GM18508 (cell line): Measurements from ENCODE around the gene CXXC5.

Experiments used
- ATAC-seq: cut with Tn5 transposase; IDR thresholded peaks from one replicate; pipeline ENCODE4 v1.9.1; 2021; ENCODE audit warnings: moderate number of reproducible peaks; ENCODE audit not compliant: insufficient read depth, unreplicated experiment

The CXXC5 gene

GRCh38 chr5:139678751-139679750 is 30.9 kb downstream of the CXXC5 start:
- ATAC-seq = no peak

GRCh38 chr5:139680368-139681111 is 32.4 kb downstream of the CXXC5 start:
- ATAC-seq = no peak

GRCh38 chr5:139681112-139681458 is 32.9 kb downstream of the CXXC5 start:
- no peak for ATAC-seq

- no peak for ATAC-seq
These were observed 33.3 kb downstream of the CXXC5 start for GRCh38 chr5:139681466-139681865.

- ATAC-seq = no peak
These were observed 34.1 kb downstream of the CXXC5 start for GRCh38 chr5:139682016-139682975.

GRCh38 chr5:139683295-139684271 is 35.4 kb downstream of the CXXC5 start:
- no peak for ATAC-seq

DNA sequence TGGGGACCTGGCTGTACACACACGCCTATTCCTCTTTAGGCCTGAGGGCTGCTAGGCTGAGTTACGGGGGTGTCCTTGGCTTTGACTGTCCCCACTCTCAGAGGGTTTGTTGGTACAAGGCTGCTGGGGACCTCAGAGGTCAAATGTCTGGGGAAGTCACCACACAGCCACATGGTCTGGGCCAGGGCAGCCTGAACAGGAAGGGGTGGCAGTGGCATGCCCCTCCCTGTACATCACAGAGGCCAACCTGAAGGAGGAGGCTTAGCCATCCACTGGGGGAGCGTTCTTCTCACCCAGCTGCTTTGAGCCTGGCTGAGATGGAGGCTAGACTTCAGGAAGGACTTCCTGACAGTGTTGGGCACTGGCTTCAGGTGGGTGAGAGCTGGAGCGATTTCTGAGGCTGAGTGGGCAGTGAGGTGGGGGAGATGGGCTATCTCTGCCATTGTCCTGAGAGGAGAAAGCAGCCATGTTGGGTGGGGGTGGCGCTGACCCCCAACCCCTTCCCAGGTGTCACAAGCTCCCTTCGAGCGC is 36.3 kb downstream of the CXXC5 start:
- ATAC-seq = no peak

GRCh38 chr5:139684881-139685749 is 37.0 kb downstream of the CXXC5 start:
- no peak for ATAC-seq

DNA sequence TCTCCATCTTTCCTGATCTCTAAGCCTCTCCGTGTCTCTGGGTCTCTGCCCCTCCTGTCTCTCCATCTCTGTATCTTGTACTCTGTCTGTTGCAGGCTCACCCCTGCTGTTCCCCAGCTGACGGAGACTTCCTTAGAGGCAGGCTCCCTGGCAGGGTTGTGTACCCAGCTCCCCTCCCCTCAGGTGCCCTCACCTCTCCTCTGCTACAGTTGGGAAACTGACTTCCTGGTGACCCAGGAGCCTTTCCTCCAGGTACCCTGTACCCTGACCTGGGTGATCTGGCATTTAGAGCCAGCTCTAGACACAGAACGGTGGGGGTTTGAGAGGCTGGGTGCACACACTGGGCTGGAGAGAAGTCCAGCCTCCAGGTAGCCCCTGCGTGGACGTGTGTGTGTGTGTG is 37.7 kb downstream of the CXXC5 start:
- ATAC-seq = no peak

DNA sequence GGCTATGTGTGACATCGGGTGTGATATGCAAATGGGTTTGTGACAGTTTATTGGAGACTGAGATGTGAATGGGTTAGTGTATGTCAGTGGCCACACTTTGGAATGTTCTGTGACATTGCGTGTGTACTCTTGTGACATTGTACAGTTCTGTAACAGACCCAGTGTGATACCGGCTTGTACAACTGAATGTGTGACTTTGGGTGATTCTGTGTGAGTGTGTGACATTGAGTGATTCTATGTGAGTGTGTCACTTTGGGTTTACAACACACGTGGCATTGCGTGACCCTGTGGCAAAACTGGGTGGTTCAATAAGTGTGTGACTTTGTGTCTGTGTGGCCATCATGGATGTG is 38.2 kb downstream of the CXXC5 start:
- no peak for ATAC-seq

- no peak for ATAC-seq
These were observed 38.7 kb downstream of the CXXC5 start for GRCh38 chr5:139686706-139687441.

GRCh38 chr5:139687656-139688055 is 39.5 kb downstream of the CXXC5 start:
- no peak for ATAC-seq

DNA sequence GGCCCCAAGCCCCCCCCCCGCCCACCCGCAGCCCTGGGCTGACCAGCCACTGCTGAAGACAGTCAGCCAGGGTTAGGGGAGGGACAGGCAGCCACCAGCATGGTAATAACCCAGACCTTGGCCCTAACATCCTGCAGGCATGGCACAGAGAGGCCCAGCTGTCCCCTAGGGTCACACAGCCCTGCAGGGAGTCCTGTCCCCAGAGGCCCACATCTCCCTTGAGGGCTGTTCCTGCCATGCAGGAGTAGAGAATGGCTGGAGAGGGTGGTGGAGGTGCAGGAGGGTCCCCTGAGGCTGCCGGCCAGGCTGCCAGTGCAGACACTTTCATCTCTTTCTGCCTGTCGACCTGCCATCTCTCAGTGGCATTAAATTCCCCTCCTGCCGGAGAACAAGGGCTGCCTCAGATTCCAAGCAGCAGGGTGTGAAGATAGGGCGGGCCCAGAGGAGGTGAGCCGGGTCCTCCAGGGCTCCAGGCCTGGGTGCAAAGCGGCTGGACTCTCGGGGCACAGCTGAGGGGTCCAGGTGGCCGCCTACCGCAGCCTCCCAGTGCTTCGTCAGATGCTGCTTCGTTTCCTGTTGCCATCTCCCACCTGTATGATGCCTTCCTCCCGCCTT is 40.0 kb downstream of the CXXC5 start:
- no peak for ATAC-seq

- ATAC-seq = no peak
These were observed 40.7 kb downstream of the CXXC5 start for GRCh38 chr5:139688751-139689372.

DNA sequence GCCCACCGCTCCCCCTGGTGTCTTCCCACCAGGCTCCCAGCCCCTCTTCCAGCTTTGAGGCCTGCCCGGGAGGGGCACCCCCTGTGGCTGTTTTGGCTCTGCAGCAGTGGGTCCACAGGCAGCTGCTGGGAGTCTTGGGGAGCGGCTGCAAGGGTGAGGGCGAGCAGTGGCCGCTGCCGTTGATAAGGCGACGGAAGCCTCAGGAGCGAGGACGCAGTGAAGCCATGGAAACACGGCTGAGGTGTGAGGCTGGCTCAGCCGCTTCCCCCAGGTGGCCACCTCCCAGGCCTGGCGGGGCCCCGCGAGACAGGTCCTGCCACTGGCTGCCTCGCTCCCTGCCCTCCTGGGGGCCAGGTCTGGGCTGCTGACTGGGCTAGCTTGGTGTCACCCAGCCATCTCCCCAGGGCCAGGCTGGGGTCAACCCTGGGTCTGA is 41.5 kb downstream of the CXXC5 start:
- no peak for ATAC-seq

DNA sequence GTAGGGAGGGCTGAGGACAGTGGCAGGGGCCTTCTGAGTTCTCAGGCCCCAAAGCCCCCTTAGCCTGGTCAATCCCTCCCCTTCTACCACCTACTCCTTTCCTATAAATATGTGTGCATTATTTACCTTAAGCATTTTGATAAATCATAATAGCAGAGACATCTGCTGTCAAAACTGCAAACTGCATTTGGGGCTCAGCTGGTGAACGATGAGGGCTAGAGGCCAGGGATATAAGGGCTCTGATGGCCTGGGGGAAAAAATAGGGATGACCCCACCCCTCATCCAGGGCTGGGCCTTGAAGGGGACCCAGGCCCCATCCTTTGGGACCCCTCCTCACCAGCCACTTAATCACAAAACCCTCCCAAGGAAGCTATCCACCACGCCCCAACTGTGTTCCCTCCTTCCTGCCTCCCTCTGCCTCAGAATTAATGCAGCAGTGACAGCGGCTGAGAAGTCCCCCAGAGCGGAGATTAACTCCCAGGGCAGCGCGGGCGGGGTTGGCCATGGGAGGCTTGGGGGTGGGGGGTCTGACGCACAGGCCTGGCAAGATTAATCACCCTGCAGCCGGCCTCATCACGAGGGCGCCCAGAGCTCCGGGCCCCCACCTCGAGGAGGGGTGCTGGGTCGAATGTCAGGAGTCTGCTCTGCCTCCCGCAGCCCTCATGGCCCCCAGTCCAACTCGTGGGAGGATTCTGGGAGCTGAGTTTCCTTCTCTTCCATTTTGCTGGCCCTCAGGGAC is 42.1 kb downstream of the CXXC5 start:
- ATAC-seq = no peak
